ENCODE results near the gene CLN3. TPM values are rescaled to one million over a fixed set of nuclear protein-coding genes. Genes with fewer than 3 reads are reported as not detected.

The CLN3 gene
- total and polyA plus RNA-seq, 9 of the 15 experiments (the other 6 are each of a cell fraction or from before 2014, with no cell fraction given) = 2.5 to 27.1 (median 11.6) TPM

- no peak for TF ChIP-seq KLF16 (IDR thresholded peaks at IDR 0.05)
- TF ChIP-seq MNT (conservative IDR thresholded peaks at IDR 0.05) = no peak; a peak in 1 of 4 replicates
- peak; percentile 36; the same call in 1 of the 2 replicates for TF ChIP-seq HIVEP1 (CRISPR knock-in tag; IDR thresholded peaks at IDR 0.05)
- no peak for TF ChIP-seq CREB1 (IDR thresholded peaks at IDR 0.05)
- no peak for TF ChIP-seq CREB1 (CRISPR knock-in tag; IDR thresholded peaks at IDR 0.05)
- TF ChIP-seq ETV1 (tag; conservative IDR thresholded peaks at IDR 0.05; ENCODE audit: low read depth) = peak; percentile 66
- peak; percentile 38; the same call in 1 of the 2 replicates for TF ChIP-seq SUPT5H (IDR thresholded peaks at IDR 0.05)
- TF ChIP-seq ZFP36 (IDR thresholded peaks at IDR 0.05; ENCODE audit: low read depth, low read length, partially characterized antibody) = no peak
- peak; percentile 41; the same call in 1 of the 2 replicates for TF ChIP-seq KLF6 (CRISPR knock-in tag; IDR thresholded peaks at IDR 0.05; ENCODE audit: borderline replicate concordance)
- peak in 2 of 3 experiments; percentile 32 to 53 for TF ChIP-seq YY1 (IDR thresholded peaks at IDR 0.05; ENCODE audit: borderline replicate concordance in 1 of 3, control insufficient read depth in 1 of 3, extremely low read depth in 1 of 3, insufficient read depth in 3 of 3, insufficient read length in 1 of 3, insufficient replicate concordance in 2 of 3, low read depth in 1 of 3, low read length in 2 of 3)
- no peak for TF ChIP-seq BCLAF1 (IDR thresholded peaks at IDR 0.05; ENCODE audit: borderline replicate concordance in 1 of 2, control insufficient read depth in 1 of 2, low read depth in 2 of 2, low read length in 1 of 2)
- TF ChIP-seq E2F8 (IDR thresholded peaks at IDR 0.05; ENCODE audit: low read depth, partially characterized antibody) = no peak
- no peak for TF ChIP-seq ZNF609 (CRISPR knock-in tag; IDR thresholded peaks at IDR 0.05; ENCODE audit: borderline replicate concordance)
Measured at GRCh38 chr16:28494121-28494851, 2.4 kb upstream of the CLN3 start, which contains the start of gene APOBR (continued).
